Cerebellar nuclear complex (tissue), 1 donor: ENCODE measurements around the gene FANCI.

Experiments used
- DNase-seq, 2 experiments: peaks; one replicate each; lab custom pipeline; 2025; lab: John Stamatoyannopoulos, UW

FANCI gene

GRCh38 chr15:89243691-89244573 is at the start of gene FANCI:
Gene FANCI, plus strand, starts transcription at chr15:89243979. Its CDS starts 3,669 bp downstream, at chr15:89247648.
- peak; percentile 30 to 76 for DNase-seq

GRCh38 chr15:89194608-89195007 is 49.2 kb upstream of the FANCI start:
- DNase-seq: no peak

- DNase-seq: no peak
Observed at GRCh38 chr15:89195836-89196235, 47.9 kb upstream of the FANCI start.

GRCh38 chr15:89196241-89196640 is 47.5 kb upstream of the FANCI start:
- no peak for DNase-seq

GRCh38 chr15:89196994-89197393 is 46.8 kb upstream of the FANCI start:
- DNase-seq: no peak

GRCh38 chr15:89197503-89197971 is 46.2 kb upstream of the FANCI start:
- DNase-seq: no peak

- no peak for DNase-seq
Observed at GRCh38 chr15:89198196-89198595, 45.6 kb upstream of the FANCI start.

GRCh38 chr15:89198934-89199333 is 44.8 kb upstream of the FANCI start:
- no peak for DNase-seq

GRCh38 chr15:89199746-89200145 is 44.0 kb upstream of the FANCI start:
- no peak for DNase-seq

GRCh38 chr15:89200182-89200581 is 43.6 kb upstream of the FANCI start:
- DNase-seq: no peak

- DNase-seq: no peak
Observed at GRCh38 chr15:89201465-89202005, 42.2 kb upstream of the FANCI start.

- no peak for DNase-seq
Observed at GRCh38 chr15:89203705-89204273, 40.0 kb upstream of the FANCI start.

- DNase-seq: no peak
Observed at GRCh38 chr15:89205991-89206585, 37.7 kb upstream of the FANCI start.

GRCh38 chr15:89206908-89207331 is 36.9 kb upstream of the FANCI start:
- DNase-seq: peak in 1 of 2 experiments; percentile 52

GRCh38 chr15:89208256-89208655 is 35.5 kb upstream of the FANCI start:
- no peak for DNase-seq

- no peak for DNase-seq
Observed at GRCh38 chr15:89209057-89209456, 34.7 kb upstream of the FANCI start.

- no peak for DNase-seq
Observed at GRCh38 chr15:89211678-89212170, 32.1 kb upstream of the FANCI start.

- no peak for DNase-seq
Observed at GRCh38 chr15:89215627-89216026, 28.2 kb upstream of the FANCI start.

- DNase-seq: no peak
Observed at GRCh38 chr15:89217031-89217430, 26.7 kb upstream of the FANCI start.

GRCh38 chr15:89217686-89218376 is 25.9 kb upstream of the FANCI start:
- no peak for DNase-seq

- no peak for DNase-seq
Observed at GRCh38 chr15:89218531-89218930, 25.2 kb upstream of the FANCI start.

GRCh38 chr15:89221543-89221942 is 22.2 kb upstream of the FANCI start, which contains the start of gene RLBP1:
Gene RLBP1, minus strand, starts transcription at chr15:89221579. Its CDS starts 2,604 bp downstream, at chr15:89218975.
- no peak for DNase-seq
